ENCODE results near the gene SYT1.
A peak's percentile ranks its signal among the peaks of the same experiment; 100 is the strongest.

DNA sequence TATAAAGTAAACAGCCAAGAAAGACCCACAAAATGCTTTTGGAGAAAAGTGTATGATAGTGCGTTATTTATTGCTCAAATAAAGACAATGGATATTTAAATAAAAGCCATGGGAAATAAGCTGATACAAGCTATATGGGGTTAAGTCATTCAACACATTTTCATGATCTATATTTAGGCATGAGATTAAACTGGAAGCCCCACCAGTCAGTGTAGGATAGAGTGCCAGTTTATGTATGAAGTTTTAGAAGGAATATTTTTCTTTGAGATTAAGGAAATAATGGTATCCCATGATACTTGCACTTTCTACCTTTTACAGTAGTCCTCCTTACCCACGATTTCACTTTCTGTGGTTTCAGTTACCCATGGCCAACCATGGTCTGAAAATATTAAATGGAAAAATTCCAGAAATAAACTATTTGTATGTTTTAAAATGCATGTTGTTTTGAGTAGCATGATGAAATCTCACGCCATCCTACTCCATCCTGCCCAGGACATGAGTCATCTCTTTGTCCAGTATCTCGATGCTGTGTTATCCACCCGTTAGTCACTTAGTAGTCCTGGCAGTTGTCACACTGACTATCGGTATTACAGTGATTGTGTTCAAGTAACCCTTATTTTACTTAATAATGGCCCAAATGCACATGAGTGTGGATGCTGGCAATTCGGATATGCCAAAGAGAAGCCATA is 22.3 kb downstream of the SYT1 start:
- TF ChIP-seq, protein P1, sequence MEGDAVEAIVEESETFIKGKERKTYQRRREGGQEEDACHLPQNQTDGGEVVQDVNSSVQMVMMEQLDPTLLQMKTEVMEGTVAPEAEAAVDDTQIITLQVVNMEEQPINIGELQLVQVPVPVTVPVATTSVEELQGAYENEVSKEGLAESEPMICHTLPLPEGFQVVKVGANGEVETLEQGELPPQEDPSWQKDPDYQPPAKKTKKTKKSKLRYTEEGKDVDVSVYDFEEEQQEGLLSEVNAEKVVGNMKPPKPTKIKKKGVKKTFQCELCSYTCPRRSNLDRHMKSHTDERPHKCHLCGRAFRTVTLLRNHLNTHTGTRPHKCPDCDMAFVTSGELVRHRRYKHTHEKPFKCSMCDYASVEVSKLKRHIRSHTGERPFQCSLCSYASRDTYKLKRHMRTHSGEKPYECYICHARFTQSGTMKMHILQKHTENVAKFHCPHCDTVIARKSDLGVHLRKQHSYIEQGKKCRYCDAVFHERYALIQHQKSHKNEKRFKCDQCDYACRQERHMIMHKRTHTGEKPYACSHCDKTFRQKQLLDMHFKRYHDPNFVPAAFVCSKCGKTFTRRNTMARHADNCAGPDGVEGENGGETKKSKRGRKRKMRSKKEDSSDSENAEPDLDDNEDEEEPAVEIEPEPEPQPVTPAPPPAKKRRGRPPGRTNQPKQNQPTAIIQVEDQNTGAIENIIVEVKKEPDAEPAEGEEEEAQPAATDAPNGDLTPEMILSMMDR (conservative IDR thresholded peaks at IDR 0.05; ENCODE audit: low read depth, low read length) = no peak
- TF ChIP-seq POLR2A (IDR thresholded peaks at IDR 0.05; ENCODE audit: low read depth, low read length) = no peak
- no peak for TF ChIP-seq RCOR1 (IDR thresholded peaks at IDR 0.05; ENCODE audit: insufficient replicate concordance, low read length)
- TF ChIP-seq CEBPB (IDR thresholded peaks at IDR 0.05; ENCODE audit: low read depth, low read length) = peak; percentile 69
- TF ChIP-seq, protein P2, sequence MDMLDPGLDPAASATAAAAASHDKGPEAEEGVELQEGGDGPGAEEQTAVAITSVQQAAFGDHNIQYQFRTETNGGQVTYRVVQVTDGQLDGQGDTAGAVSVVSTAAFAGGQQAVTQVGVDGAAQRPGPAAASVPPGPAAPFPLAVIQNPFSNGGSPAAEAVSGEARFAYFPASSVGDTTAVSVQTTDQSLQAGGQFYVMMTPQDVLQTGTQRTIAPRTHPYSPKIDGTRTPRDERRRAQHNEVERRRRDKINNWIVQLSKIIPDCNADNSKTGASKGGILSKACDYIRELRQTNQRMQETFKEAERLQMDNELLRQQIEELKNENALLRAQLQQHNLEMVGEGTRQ (IDR thresholded peaks at IDR 0.05; ENCODE audit: low read depth, low read length) = no peak
- TF ChIP-seq MXI1 (IDR thresholded peaks at IDR 0.05; ENCODE audit: borderline replicate concordance, low read depth, low read length) = no peak
- no peak for TF ChIP-seq MAFK (IDR thresholded peaks at IDR 0.05; ENCODE audit: low read depth, low read length)
- no peak for TF ChIP-seq MAZ (IDR thresholded peaks at IDR 0.05; ENCODE audit: borderline replicate concordance, low read depth, low read length)
- TF ChIP-seq RFX5 (IDR thresholded peaks at IDR 0.05; ENCODE audit: low read depth, low read length) = no peak
- no peak for TF ChIP-seq RAD21 (IDR thresholded peaks at IDR 0.05; ENCODE audit: low read length)
- peak; percentile 54; the same call in 1 of the 2 replicates for TF ChIP-seq FOS (IDR thresholded peaks at IDR 0.05; ENCODE audit: low read depth, low read length)
- TF ChIP-seq BHLHE40 (IDR thresholded peaks at IDR 0.05; ENCODE audit: low read depth, low read length) = peak; percentile 42; the same call in 1 of the 2 replicates
